ENCODE results near the gene EXOSC10. TPM values are rescaled to one million over a fixed set of nuclear protein-coding genes. Genes with fewer than 3 reads are reported as not detected.

Gene EXOSC10
- total and polyA plus RNA-seq, 2 experiments from 2014 or later = 55.5 to 72.9 TPM

DNA sequence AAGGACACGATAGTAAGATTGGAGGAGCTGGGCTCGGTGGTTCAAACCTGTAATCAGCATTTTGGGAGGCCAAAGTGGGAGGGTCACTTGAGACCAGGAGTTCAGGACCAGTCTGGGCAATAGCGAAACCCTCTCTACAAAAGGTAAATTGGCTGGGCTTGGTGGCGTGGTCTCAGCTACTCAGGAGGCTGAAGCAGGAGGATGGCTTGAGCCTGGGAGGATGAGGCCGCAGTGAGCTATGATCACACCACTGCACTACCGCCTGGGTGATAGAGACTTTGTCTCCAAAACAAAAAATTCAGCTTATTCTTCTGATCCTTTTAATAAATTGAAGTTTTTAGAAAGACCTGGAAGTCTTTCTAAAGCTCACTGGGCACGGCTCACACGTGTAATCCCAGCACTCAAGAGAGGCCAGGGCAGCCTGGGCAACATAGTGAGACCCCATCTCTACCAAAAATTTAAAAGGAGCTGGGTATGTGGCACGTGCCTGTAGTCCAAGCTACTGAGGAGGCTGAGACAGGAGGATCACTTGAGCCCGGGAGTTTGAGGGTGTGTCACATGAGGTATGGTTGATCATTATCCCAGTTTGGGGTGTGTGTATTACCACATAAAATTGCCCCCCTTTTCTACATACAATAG, 67.9 kb downstream of the EXOSC10 start:
- peak; percentile 10; the same call in 1 of the 3 replicates for ATAC-seq
- no peaks in the 10 kb centered on the region for H3K4me1 ChIP-seq (ENCODE audit: insufficient read depth)
- H3K4me2 ChIP-seq = no peak overlapping the region
- Mint-ChIP-seq H3K4me1 (peaks cover 4% of the 10 kb centered on the region; the same call in 1 of the 3 replicates), H3K36me3 (ENCODE audit: low read depth) (peaks cover 29% of the 10 kb centered on the region; the same call in 2 of the 3 replicates), H3K27ac (no peak overlapping the region), H3K27me3 (ENCODE audit: insufficient read depth, low read depth, poor library complexity) (peaks cover 21% of the 10 kb centered on the region), H3K9me3 (no peaks in the 10 kb centered on the region), H3K4me3 (no peak overlapping the region)
- no peak for DNase-seq (ENCODE audit: low spot score)
- peaks cover 19% of the 10 kb centered on the region for H3F3A ChIP-seq (replicated peaks; ENCODE audit: low read depth)
- peaks cover 5% of the 10 kb centered on the region; the same call in 1 of the 2 replicates for H4K20me1 ChIP-seq (replicated peaks; ENCODE audit: insufficient read depth)
- H3K27ac ChIP-seq (ENCODE audit: low read depth) = no peak overlapping the region
- H3K36me3 ChIP-seq (ENCODE audit: insufficient read depth) = peaks cover 4% of the 10 kb centered on the region; the same call in 1 of the 2 replicates
- no peaks in the 10 kb centered on the region for H3K9me2 ChIP-seq (ENCODE audit: insufficient read depth)
- no peaks in the 10 kb centered on the region for H3K27me3 ChIP-seq (ENCODE audit: insufficient read depth)
- H2AFZ ChIP-seq = no peak overlapping the region
- TF ChIP-seq NANOG (IDR thresholded peaks at IDR 0.05; ENCODE audit: borderline replicate concordance) (no peak), EZH2phosphoT487 (IDR thresholded peaks at IDR 0.05; ENCODE audit: unreplicated experiment) (no peak), CREB1 (CRISPR knock-in tag; IDR thresholded peaks at IDR 0.05; ENCODE audit: low read depth) (no peak), ZNF114 (CRISPR knock-in tag; IDR thresholded peaks at IDR 0.05) (no peak), ZNF462 (CRISPR knock-in tag; IDR thresholded peaks at IDR 0.05) (no peak), ETS1 (IDR thresholded peaks at IDR 0.05) (no peak), EZH2 (IDR thresholded peaks at IDR 0.05; ENCODE audit: low read depth, unreplicated experiment) (no peak), JUNB (IDR thresholded peaks at IDR 0.05; ENCODE audit: unreplicated experiment) (no peak), POLR2AphosphoS5 (IDR thresholded peaks at IDR 0.05; ENCODE audit: low read depth) (no peak), ZNF331 (CRISPR knock-in tag; IDR thresholded peaks at IDR 0.05; ENCODE audit: low read depth) (no peak), STAT1 (IDR thresholded peaks at IDR 0.05; ENCODE audit: unreplicated experiment) (no peak)
- TF ChIP-seq, protein P1, sequence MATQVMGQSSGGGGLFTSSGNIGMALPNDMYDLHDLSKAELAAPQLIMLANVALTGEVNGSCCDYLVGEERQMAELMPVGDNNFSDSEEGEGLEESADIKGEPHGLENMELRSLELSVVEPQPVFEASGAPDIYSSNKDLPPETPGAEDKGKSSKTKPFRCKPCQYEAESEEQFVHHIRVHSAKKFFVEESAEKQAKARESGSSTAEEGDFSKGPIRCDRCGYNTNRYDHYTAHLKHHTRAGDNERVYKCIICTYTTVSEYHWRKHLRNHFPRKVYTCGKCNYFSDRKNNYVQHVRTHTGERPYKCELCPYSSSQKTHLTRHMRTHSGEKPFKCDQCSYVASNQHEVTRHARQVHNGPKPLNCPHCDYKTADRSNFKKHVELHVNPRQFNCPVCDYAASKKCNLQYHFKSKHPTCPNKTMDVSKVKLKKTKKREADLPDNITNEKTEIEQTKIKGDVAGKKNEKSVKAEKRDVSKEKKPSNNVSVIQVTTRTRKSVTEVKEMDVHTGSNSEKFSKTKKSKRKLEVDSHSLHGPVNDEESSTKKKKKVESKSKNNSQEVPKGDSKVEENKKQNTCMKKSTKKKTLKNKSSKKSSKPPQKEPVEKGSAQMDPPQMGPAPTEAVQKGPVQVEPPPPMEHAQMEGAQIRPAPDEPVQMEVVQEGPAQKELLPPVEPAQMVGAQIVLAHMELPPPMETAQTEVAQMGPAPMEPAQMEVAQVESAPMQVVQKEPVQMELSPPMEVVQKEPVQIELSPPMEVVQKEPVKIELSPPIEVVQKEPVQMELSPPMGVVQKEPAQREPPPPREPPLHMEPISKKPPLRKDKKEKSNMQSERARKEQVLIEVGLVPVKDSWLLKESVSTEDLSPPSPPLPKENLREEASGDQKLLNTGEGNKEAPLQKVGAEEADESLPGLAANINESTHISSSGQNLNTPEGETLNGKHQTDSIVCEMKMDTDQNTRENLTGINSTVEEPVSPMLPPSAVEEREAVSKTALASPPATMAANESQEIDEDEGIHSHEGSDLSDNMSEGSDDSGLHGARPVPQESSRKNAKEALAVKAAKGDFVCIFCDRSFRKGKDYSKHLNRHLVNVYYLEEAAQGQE (IDR thresholded peaks at IDR 0.05; ENCODE audit: unreplicated experiment) = no peak
- TF ChIP-seq, protein P2, sequence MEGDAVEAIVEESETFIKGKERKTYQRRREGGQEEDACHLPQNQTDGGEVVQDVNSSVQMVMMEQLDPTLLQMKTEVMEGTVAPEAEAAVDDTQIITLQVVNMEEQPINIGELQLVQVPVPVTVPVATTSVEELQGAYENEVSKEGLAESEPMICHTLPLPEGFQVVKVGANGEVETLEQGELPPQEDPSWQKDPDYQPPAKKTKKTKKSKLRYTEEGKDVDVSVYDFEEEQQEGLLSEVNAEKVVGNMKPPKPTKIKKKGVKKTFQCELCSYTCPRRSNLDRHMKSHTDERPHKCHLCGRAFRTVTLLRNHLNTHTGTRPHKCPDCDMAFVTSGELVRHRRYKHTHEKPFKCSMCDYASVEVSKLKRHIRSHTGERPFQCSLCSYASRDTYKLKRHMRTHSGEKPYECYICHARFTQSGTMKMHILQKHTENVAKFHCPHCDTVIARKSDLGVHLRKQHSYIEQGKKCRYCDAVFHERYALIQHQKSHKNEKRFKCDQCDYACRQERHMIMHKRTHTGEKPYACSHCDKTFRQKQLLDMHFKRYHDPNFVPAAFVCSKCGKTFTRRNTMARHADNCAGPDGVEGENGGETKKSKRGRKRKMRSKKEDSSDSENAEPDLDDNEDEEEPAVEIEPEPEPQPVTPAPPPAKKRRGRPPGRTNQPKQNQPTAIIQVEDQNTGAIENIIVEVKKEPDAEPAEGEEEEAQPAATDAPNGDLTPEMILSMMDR (conservative IDR thresholded peaks at IDR 0.05; ENCODE audit: low read depth in 2 of 2) = no peak; a peak in 1 of 4 replicates
- no peaks in the 10 kb centered on the region for H3K79me2 ChIP-seq (replicated peaks; ENCODE audit: insufficient read depth)
- no peak overlapping the region for H3K4me3 ChIP-seq
